Transverse colon (tissue), 4 donors: ENCODE measurements around the gene HAPSTR1. TPM values are rescaled to one million over a fixed set of nuclear protein-coding genes. Genes with fewer than 3 reads are reported as not detected.

Experiments used
- DNase-seq: peaks from one replicate; pipeline ENCODE4 v3.0.0-alpha.2; 2019
- H3K27ac ChIP-seq, 4 donors: fragments of 200-600 bp; sonication (generic); 2 replicates each; pipeline ENCODE4 v1.5.1; 2016 to 2018; ENCODE audit warnings: inconsistent platforms in 4 of 4
- H3K27me3 ChIP-seq: fragments of 200-600 bp; sonication (generic); 2 replicates; pipeline ENCODE4 v1.5.1; 2017; ENCODE audit warnings: inconsistent platforms
- H3K36me3 ChIP-seq, 4 donors: fragments of 200-600 bp; sonication (generic); 2 replicates each; pipeline ENCODE4 v1.5.1; 2017 to 2019; ENCODE audit warnings: inconsistent platforms in 4 of 4
- H3K4me1 ChIP-seq, 4 donors: fragments of 200-600 bp; sonication (generic); 2 replicates each; pipeline ENCODE4 v1.5.1; 2017 to 2020; ENCODE audit warnings: inconsistent platforms in 4 of 4
- H3K4me3 ChIP-seq, 4 donors: fragments of 200-600 bp; sonication (generic); 1 replicate in 1 of 4; 2 replicates in 3 of 4; pipeline versions ENCODE4 v1.5.1 to v1.6.1; 2017 to 2019; ENCODE audit warnings: inconsistent platforms in 4 of 4
- H3K9me3 ChIP-seq, 2 donors: fragments of 200-600 bp; sonication (generic); 2 replicates each; pipeline ENCODE4 v1.5.1; 2017 to 2019; ENCODE audit warnings: inconsistent platforms in 2 of 2
- CTCF ChIP-seq, 5 experiments: fragments of 200-600 bp in 3 of 5; fragments of 450-650 bp in 2 of 5; sonication (generic) in 3 of 5; IDR thresholded peaks; 1 replicate in 2 of 5; 2 replicates in 3 of 5; pipeline ENCODE4 v1.5.1; 2016 to 2017; ENCODE audit warnings: antibody characterized with exemption in 5 of 5, inconsistent platforms in 3 of 5, mild to moderate bottlenecking in 2 of 5, moderate library complexity in 1 of 5
- EP300 ChIP-seq: sonication (generic); formaldehyde crosslinking; IDR thresholded peaks from one replicate; pipeline ENCODE4 v1.6.1; 2017; ENCODE audit warnings: antibody characterized with exemption, low read depth
- POLR2A ChIP-seq: fragments of 450-650 bp; IDR thresholded peaks from one replicate; pipeline ENCODE4 v1.6.1; 2016; ENCODE audit warnings: antibody characterized with exemption, mild to moderate bottlenecking, moderate library complexity
- POLR2AphosphoS5 ChIP-seq, 3 donors: sonication (generic); formaldehyde crosslinking; IDR thresholded peaks; one replicate each; pipeline ENCODE4 v1.6.1; 2016; ENCODE audit warnings: antibody characterized with exemption in 3 of 3
- WGBS, 2 donors: methylation state at CpG; one replicate each; pipeline ENCODE4 v1.1.5; 2018; ENCODE audit warnings: low coverage in 1 of 2; 5-methylcytosine and 5-hydroxymethylcytosine counted together
- in situ Hi-C, 4 donors: fragments of 200-750 bp; cut with MboI; loops; one replicate each; pipeline versions ENCODE4 v1.15.0 to v1.15.1; 2017; ENCODE audit warnings: low sequenced_read_pairs in 3 of 4, low pct_ligation_motif_present in 1 of 4, low pct_unique_long_range_greater_than_20kb in 1 of 4
- intact Hi-C: fragments of 100-400 bp; cut with DNase I; formaldehyde crosslinking; loops from one replicate; pipeline ENCODE4 v1.15.1; 2023; ENCODE audit warnings: low total_unique reads
- total RNA-seq, 4 donors: library from RNA; depleted of rRNA; stranded (reverse); fragments of >200 nt; gene quantifications; one replicate each; pipeline ENCODE4 v1.1.0, GENCODE V29; 2016

HAPSTR1 gene
- total RNA-seq, 4 donors from 2014 or later, result 41.4 to 68.5 (median 58.4) TPM

- peaks cover 16 to 33% (median 31%) of the 10 kb centered on the region in 4 donors for H3K4me1 ChIP-seq
These were observed 1.1 kb upstream of the HAPSTR1 start for GRCh38 chr16:9090101-9090959.

GRCh38 chr16:9091867-9092281, 430 bp downstream of the HAPSTR1 start:
- intact Hi-C loops, result no loop called here
- 0% methylated on average over 36 of the region's 51 CpGs; no CpG with 5 or more reads in 1 of the 2 donors for WGBS, 2 donors
- H3K9me3 ChIP-seq, result no peaks in the 10 kb centered on the region
- TF ChIP-seq CTCF (IDR thresholded peaks at IDR 0.05), result no peak
- H3K27me3 ChIP-seq, result no peaks in the 10 kb centered on the region
- DNase-seq, result peak; percentile 47
- peaks cover 31 to 49% (median 46%) of the 10 kb centered on the region in 4 donors for H3K4me1 ChIP-seq
- peak overlapping the region; percentile 97 to 100 (median 100) for H3K27ac ChIP-seq
- in situ Hi-C loops, result no loop called here
- peaks cover 0 to 7% (median 0%) of the 10 kb centered on the region in 4 donors for H3K36me3 ChIP-seq
- peak overlapping the region; percentile 60 to 97 (median 88) for H3K4me3 ChIP-seq

More at GRCh38 chr16:9090101-9090959, 1.1 kb upstream of the HAPSTR1 start:
- peak; percentile 40 for DNase-seq
- WGBS, 2 donors, result 7 to 15% methylated on average over 15 to 41 of the region's 85 CpGs
- intact Hi-C loops, result no loop called here
- Histone ChIP-seq H3K27me3 (no peaks in the 10 kb centered on the region), H3K4me3 (peak overlapping the region; percentile 50 to 82 (median 58)), H3K36me3 (no peaks in the 10 kb centered on the region), H3K9me3 (no peaks in the 10 kb centered on the region), H3K27ac (peak overlapping the region; percentile 87 to 100 (median 93))
- TF ChIP-seq POLR2AphosphoS5 (IDR thresholded peaks at IDR 0.05), result peak in 1 of 3 donors; percentile 17
- no peak for TF ChIP-seq POLR2A
- TF ChIP-seq CTCF (IDR thresholded peaks at IDR 0.05), result no peak
- in situ Hi-C loops, result no loop called here

GRCh38 chr16:9092282-9092977, 986 bp downstream of the HAPSTR1 start:
- H3K27me3 ChIP-seq, result no peaks in the 10 kb centered on the region
- 0% methylated on average over 2 to 21 of the region's 64 CpGs for WGBS, 2 donors
- peak; percentile 49 for DNase-seq
- peaks cover 34 to 54% (median 51%) of the 10 kb centered on the region in 4 donors for H3K4me1 ChIP-seq
- peak overlapping the region; percentile 97 to 100 (median 100) for H3K27ac ChIP-seq
- no peaks in the 10 kb centered on the region for H3K9me3 ChIP-seq
- H3K4me3 ChIP-seq, result peak overlapping the region; percentile 60 to 97 (median 88)
- in situ Hi-C loops (no loop called here), intact Hi-C loops (no loop called here)
- TF ChIP-seq POLR2A, result peak; percentile 14
- TF ChIP-seq POLR2AphosphoS5 (IDR thresholded peaks at IDR 0.05), result peak in 1 of 3 donors; percentile 8
- no peak for TF ChIP-seq CTCF (IDR thresholded peaks at IDR 0.05)
- peaks cover 0 to 8% (median 0%) of the 10 kb centered on the region in 4 donors for H3K36me3 ChIP-seq

- H3K4me1 ChIP-seq, result peaks cover 40 to 60% (median 57%) of the 10 kb centered on the region in 4 donors
- peaks cover 0 to 8% (median 0%) of the 10 kb centered on the region in 4 donors for H3K36me3 ChIP-seq
- TF ChIP-seq POLR2A (no peak), CTCF (IDR thresholded peaks at IDR 0.05) (no peak), EP300 (no peak), POLR2AphosphoS5 (IDR thresholded peaks at IDR 0.05) (no peak)
- peak; percentile 42 for DNase-seq
- in situ Hi-C loops, result no loop called here
- no peaks in the 10 kb centered on the region for H3K9me3 ChIP-seq
- peak overlapping the region; percentile 97 to 100 (median 100) for H3K27ac ChIP-seq
- WGBS, 2 donors, result 1% methylated on average over 18 of the region's 18 CpGs; no CpG with 5 or more reads in 1 of the 2 donors
- intact Hi-C loops, result no loop called here
- peak overlapping the region; percentile 60 to 97 (median 88) for H3K4me3 ChIP-seq
- H3K27me3 ChIP-seq, result no peaks in the 10 kb centered on the region
These were observed 1.5 kb downstream of the HAPSTR1 start for GRCh38 chr16:9092978-9093344.
